GM19239 (cell line): ENCODE results near the gene CSMD2.
"Not testable (repeated sequence)": the region's sequence is repeated elsewhere in the genome, so short reads cannot be mapped to it uniquely, and the experiment has no call there.

Experiments used
- DNase-seq: peaks from one replicate; pipeline ENCODE4 v3.0.0; 2011; ENCODE audit warnings: low spot score; ENCODE audit not compliant: insufficient read length
- FAIRE-seq: peaks from 2 replicates; lab custom pipeline; 2011; peaks lifted over from hg19 to GRCh38; lab: Jason Lieb, UNC

CSMD2 gene

DNA sequence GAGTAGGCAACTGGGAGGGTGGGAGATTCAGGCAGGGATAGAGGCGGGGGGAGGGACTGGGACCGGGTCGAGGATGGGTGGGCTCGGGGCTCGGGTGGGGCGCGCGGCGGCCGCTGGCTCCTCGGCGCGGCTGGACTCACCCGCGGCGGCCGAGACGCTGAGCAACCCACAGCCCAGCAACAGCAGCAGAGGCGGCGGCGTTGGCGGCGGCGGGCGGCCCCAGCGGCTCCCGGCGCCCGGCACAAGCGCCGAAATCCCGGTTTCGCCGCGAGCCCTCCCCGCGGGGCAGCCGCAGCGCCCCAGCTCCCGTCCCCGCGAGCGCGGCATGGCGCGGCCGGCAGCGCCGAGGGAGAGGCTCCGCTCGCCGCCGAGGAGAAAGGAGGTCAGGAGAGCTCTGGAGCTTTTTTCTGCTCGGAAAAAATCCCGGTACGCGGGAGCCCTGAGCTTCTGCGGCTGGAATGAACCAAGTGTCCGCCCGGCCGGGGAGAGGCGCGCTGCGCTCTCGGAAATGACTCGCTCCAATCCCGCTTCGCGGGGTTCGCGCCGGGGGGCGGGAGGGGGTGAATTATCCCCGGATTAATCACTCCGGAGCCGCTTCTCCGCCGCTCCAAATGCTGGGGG lies at the start of gene CSMD2:
Gene CSMD2, minus strand, starts transcription at position 460 of the 621 bp plus-strand sequence. Its CDS starts 133 bp downstream, at position 327.
- FAIRE-seq = no peak
- DNase-seq = no peak

DNA sequence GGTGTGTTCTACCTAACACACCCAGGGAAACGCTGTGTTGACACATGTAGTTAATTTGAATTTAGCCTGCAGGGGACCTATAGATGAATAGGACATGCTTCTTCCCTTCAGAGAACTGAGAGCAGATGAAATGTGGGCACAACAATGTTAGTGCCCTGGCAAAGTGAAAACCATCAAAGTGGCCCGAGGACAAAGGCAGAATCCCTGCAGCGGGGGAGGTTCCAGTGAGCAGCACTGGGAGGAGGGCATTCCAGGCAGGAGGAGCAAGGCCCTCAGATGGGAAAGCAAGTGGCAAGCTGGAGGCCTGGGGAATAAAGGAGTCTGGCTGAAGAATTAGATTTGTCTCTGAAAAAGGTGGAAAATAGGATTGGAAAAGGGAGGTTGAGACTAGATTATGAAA lies 48.9 kb upstream of the CSMD2 start:
- FAIRE-seq (no peak), DNase-seq (no peak)

DNA sequence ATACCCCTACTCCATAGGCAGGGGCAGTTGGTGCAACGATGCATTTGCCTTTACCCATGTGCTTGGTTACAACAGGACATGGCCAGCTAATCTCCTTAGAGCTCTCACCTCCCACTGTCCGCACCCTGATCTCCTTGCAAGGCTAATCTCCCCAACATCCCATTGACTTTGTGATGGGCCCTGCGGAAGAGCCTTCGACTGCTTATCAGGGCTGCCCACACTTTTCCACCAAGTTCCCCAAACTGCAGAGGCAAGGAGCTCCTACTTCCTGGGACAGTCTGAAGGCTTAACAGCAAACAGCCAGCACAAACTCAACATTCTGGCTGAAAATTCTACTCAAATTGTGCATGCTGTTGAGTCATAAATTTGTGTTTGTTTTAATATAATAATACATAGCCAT lies 47.6 kb upstream of the CSMD2 start:
- DNase-seq (no peak), FAIRE-seq (no peak)

DNA sequence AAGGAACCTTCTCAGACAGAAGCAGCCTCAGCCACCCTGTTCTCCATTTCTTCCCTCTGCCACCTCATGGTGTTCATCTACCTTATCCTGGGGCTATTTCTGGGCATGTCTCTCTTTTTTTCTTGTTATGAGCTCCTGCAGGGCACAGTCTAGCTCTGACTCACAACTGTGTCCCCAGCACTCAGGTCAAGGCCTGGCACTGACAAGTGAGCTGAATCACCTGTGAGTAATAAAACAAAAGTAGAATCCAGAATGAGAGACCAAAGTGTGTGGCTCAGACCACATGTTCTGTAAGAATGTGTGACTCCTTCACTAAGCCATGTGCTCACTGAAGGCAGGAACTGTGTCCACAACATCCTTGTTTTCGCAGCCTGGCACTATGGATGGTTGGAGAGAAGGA lies 34.9 kb upstream of the CSMD2 start:
- DNase-seq = no peak
- FAIRE-seq = no peak

DNA sequence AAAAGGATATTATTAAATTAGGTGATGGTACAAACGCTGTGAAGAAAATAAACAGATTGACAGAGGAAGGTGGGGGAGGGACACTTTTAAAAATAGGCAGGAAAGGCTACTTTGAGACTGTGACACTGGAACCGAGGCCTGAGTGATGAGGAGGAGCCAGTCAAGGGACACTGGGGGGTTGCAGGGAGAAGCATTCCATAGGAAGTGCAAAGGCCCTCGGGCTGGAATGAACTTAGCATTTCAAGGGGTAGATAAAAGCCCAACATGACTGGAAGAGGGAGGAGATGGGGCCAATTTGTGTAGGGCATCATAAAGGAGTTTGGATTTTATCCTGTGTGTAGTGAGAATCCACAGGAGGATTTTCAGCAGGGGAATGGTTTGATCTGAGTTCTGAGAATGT lies 27.6 kb upstream of the CSMD2 start:
- FAIRE-seq (no peak), DNase-seq (no peak)

DNA sequence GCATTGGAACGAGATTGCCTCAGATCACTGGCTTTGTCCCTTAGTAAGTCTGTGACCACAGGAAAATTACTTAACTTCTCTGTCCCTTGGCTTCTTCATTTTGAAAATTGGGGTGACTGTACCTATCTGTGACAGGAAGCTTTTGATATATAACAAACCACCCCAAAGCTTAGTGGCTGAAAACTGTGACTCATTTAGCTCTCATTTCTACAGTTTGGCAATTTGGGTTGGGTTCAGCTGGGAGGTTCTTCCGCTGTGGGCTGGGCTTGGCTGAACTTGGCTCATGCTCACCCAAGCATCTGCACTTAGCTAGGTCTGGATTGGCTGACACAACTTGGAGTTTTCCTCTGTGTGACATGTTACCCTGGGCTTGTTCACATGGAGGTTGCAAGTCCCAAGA lies 25.7 kb upstream of the CSMD2 start:
- DNase-seq (no peak), FAIRE-seq (no peak)

DNA sequence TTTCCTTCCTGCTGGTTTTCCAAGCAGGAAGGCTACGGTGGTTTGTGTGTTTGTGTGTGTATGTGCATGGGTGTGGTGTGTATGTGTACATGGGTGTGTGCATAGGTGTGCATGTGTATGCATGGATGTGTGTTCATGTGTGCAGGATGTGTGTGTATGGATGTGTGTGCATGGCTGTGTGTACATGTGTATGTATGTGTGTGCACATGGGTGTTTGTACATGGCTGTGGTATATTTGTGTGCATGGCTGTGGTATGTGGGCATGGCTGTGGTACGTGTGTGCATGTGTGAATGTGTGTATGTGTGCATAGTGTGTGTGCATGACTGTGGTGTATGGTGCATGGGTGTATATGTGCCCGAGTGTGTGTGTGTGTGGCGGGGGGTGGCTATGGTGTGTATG lies 24.0 kb upstream of the CSMD2 start:
- DNase-seq (no peak), FAIRE-seq (no peak)

DNA sequence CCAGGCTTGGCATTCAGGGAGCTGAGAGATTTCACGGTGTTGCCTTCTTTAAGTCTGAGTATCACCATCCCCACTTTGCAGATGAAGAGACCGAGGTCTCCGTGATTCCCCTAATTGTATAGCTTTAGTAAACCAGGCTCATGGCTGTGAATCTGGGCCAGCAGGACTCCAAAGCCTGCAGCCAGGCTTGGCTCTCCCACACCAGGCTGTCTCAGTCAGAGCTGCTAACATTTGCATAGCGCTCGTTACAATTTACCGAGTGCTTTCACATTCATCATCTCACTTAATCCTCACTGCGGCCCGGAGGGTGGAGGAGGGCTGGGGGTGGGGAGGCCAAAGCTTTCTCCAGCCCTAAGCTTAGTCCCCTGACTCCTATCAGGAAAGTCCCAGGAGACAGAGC lies 23.4 kb upstream of the CSMD2 start:
- no peak for FAIRE-seq
- DNase-seq = no peak

DNA sequence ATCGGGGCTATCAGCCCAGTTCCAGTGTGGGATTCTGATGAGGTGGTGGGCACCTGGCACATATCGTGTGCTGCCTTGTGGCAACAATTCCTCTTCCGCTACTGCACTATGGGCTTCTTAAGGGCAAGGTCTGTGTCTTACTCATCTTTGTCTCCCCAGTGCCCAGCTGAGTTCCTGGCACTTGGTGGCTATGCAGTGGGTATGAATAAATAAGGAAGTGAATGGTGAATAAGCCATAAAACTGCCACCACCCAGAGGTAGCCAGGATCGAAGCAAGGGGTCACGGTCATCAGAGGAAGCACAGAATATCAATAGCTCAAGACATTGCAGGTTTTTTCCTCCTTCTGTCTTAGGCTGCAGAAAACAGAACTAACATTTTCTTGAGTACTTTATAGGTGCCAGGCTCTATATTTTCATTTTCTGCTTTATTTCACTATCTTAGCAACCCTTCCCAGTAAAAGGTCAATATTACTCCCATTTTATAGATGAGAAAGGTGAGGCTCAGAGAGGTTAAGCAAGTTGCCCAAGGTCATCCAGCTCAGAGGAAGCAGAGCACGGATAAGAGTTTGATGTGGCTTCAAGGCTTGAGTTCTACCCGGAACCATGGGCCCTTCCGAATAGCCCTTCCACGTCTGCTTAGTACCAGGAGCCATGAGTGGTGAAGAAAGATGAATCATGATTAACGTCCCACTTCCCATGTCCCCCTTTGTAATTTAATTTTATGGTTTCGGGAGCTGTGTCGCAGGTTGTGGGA lies 21.9 kb upstream of the CSMD2 start:
- DNase-seq (no peak), FAIRE-seq (no peak)

DNA sequence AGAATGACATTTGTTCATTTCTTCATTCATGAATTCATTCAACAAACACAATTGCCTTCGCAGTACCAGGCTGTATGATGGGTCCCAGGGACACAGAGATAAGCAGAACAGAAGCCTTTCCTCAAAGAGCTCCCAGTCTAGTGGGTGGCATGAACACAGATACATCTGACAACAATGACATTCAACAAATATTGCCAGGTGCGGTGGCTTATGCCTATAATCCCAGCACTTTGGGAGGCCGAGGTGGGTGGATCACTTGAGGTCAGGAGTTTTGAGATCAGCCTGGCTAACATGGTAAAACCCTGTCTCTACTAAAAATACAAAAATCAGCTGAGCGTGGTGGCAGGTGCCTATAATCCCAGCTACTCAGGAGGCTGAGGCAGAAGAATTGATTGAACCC lies 18.4 kb upstream of the CSMD2 start:
- not testable (repeated sequence) for DNase-seq, FAIRE-seq

DNA sequence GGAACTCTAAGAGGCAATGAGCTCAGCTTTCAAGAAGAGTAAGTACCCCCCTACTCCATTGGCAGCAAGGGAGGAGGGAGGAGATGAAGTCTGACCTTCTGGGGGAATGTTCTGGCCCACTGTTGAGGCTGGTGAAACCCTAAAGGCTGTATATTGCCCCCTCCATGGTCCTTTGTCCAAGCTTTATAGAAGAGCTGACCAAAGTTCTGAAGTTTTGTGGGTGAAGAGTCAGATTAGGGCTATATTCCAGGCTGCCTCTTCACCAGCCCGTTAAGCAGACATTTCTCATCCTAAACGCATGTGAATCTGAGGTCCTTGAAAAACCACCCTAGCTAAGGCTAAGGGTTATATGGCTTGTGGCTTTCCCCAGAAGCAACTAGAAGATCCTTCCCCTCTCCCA lies 13.0 kb upstream of the CSMD2 start:
- FAIRE-seq (no peak), DNase-seq (no peak)

DNA sequence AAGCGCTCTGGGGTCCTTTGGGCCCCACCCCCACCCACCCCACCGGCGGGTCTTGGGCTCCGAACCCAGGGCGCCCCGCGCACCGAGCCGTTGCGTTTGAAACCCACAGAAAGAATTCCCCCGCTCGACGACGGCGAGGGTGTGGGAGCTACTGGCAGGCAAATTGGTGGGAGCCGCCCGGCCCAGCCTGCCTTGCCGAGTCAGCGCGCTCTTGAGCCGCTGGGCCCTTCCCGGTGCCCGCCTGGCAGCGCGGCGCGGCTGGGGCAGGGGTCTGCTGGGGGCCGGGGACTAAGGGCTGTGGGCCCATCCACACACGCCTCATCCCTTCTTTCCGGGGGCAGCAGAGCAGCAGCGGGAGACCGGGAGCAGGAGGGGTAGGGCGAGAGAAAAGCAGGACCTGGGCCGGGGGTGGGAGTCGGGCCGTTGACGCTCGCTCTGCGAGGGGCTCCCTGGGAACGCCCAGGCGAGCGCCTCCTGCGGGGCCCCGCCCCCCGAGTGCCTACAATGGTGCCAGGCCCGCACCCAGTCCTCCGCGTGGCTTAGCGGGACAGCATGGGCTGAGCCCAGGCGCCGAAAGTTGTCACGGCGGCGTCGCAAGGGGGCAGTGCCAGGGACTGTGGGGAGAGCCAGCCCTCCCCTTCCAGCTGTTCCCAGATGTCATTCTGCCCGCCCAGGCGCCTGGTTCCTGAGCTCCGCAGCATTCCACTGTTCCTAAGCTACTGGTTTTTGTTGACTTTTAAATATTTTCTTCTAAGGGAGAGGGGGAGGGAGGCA lies 12.0 kb upstream of the CSMD2 start, which contains the start of gene C1orf94:
Gene C1orf94, plus strand, starts transcription at position 78 of the 774 bp plus-strand sequence. CDS start 883 bp downstream, outside the sequence.
- FAIRE-seq = no peak
- DNase-seq = no peak

DNA sequence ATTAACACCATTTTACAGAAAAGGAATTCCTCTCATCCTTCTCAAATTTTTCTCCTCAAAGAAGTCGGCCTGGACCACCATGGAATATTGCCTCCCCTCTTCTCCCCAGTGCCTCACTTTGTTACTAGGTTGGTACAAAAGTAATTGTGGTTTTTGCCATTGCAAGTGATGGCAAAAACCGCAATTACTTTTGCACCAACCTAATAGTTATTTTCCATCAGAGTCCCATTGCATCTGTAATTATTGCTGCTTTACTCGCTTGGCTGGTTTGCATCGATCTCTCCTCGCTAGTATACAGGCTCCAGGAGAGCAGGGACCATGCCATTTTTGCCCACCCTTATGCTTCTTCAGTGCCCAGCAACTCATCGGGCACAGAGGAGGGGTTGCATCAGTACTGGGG lies 10.7 kb upstream of the CSMD2 start:
- FAIRE-seq (no peak), DNase-seq (no peak)

DNA sequence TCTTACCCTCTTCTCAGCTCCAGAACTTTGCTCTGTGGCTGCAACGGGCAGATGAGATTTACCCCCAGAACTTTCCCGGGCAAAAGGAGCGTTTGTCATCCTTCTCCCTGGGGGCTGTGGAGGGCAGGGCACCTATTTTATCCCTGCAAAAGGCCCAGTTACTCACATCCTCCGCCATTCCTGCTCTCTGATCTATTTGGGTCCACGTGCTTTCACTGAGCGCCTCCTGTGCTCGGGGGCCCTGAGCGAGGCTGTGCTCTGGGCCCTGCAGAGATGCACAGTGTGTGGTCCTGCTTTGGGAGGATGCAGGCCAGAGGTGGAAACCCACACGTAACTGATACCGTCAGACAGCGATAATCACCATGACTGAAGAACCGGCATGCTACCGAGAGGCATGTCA lies 2.4 kb upstream of the CSMD2 start:
- no peak for FAIRE-seq
- no peak for DNase-seq

DNA sequence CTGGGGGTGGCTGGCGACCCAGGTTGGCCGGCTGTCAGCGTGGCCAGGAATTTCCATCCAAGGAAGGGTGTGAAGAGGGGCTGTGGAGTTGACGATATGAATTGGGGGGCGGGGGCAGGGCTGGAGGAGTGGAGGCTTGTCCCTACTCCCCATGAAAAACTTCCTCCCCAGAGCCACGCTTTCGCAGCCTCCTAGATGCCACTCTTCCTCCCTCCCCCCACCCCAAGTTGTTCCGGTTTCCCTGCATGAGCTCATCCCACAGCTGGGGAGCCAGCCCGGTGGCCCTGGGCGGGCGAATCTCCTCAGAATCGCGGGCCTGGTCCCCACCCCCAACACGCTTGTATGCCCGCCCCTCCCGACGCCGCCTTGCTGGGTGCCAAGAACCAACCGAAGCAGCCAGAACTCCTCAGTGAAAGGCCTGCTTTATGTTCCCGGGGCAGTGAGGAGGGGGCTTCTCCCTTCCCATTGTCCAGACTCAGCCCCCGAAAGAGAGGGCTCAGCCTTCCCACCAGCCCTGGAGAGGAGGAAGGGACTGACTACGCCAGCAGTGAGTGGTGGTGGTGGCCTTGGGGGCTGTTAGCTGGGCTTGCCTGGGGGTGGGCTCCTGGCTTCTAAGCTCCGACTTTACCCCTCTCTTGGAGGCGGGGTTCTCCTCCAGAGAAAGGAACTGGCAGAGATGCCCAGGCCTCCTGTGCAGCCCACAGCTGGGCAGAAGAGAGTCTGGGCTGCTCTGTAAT lies 1.8 kb upstream of the CSMD2 start:
- FAIRE-seq (no peak), DNase-seq (no peak)

DNA sequence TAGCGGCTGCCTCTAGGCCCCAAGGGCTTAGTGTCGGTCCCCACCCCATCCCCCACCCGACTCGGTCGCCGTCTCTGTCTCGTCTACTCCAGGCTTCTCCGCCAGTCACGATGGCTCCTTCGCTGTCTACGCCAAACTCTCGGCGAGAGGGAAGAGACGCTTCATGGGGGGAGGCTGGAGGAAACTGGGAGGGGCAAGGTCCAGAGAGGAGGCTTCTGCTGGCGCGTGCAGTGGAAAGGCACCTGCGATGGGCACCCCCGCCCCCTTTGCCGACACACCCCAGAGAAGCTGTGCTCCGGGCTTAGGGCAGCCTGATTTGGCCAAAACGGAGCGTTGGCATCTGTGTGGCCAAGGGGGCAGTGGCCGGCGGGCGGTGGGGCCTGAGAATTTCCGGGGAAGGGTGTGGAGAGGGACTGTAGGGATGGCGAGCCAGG lies 1.2 kb upstream of the CSMD2 start:
- no peak for FAIRE-seq
- DNase-seq = no peak

DNA sequence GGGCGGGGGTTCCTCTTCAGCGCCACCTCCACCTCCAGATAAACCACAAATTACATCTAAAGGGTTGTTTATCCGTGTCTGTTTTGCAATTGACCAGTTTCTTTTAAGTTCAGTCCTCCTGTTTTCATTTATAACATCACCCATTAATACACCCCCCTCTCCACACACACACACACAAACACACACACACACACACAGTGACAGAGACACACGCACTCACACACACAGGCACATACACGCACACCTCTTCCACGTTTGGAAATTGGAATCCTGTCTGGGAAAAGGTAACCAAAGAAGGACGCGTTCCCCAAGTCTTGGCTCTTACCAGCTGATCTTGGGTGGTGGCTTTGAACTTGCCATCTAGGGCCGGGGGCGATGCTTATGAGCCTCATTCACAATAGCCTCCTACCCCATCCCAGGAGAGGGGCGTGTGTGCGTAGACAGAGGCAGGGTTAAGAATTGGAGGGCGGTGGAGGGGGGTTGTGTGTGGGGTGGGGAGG lies 442 bp upstream of the CSMD2 start:
- FAIRE-seq (no peak), DNase-seq (no peak)

DNA sequence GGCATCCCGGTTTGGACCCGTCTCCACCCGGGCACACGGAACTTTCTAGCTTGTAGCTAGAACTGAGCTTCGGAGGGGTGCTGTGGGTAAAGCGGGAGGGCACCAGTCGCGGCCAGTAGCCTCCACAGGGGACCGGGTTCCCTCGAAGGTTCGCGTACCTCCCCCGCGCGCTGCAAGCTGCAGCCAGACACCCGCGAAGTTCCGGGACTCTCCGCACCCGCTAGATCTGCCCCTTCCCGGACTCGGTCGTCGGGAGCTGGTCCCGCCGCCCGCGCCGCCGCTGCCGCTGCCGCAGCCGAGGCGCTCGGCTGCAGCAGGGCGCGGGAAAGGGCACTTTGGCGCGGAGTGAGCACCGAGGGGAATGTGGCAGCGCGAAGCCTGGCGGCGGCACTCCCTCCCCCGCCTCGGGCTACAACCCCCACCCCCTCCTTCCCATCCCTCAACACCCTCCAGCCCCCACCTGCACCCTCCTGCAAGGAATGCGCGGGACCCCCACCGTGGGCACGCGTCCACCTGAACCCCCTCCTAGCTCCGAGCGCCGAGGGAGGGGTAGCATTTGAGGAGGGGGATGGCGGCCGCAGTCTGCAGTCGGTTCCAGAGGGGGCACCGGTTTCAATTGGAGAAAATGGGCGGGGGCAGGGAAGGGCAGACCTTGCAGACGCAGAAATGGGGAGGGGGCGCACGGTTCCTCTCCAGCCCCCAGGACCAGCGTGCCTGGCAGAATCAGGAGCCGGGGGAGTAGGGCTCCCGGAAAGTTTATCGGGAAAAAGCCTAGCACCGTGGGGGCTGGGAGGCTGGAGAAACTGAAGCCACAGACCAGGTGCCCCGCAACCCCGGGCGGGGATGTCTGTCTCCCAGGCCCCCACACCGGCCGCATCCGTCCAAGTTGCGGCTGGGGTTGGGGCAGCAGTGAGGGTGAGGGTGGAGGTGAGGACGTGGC lies 968 bp downstream of the CSMD2 start:
- FAIRE-seq = no peak
- DNase-seq = no peak
